HepG2 (cell line): Measurements from ENCODE around the gene SNAP25.

Experiments
- CTCF ChIP-seq: sonication (generic); formaldehyde crosslinking; IDR thresholded peaks from 2 replicates; pipeline ENCODE4 v1.5.0; 2020; ENCODE audit warnings: mild to moderate bottlenecking, missing genetic modification reagents, moderate library complexity
- POLR2AphosphoS5 ChIP-seq: IDR thresholded peaks from 2 replicates; pipeline ENCODE4 v1.6.1; 2012; ENCODE audit warnings: low read depth, low read length
- RXRA ChIP-seq: sonication (generic); formaldehyde crosslinking; IDR thresholded peaks from 2 replicates; pipeline ENCODE4 v1.5.1; 2020; ENCODE audit warnings: missing genetic modification reagents

- TF ChIP-seq CTCF (CRISPR knock-in tag), result no peak
- no peak for TF ChIP-seq POLR2AphosphoS5
- no peak for TF ChIP-seq RXRA (CRISPR knock-in tag)
Measured at GRCh38 chr20:10286356-10286755, 67.7 kb downstream of the SNAP25 start.
